Activated CD4-positive, alpha-beta T cell treated with anti-CD3 and anti-CD28 coated beads, Interleukin-2, amount 10 ng/mL, durations not matched to agents 24 days and 14 days (primary cell): ENCODE data around the gene AIFM3. TPM values are rescaled to one million over a fixed set of nuclear protein-coding genes. Genes with fewer than 3 reads are reported as not detected.
A peak's percentile ranks its signal among the peaks of the same experiment; 100 is the strongest.

Source experiments
- DNase-seq: peaks from one replicate; pipeline ENCODE4 v3.0.0; 2022
- H3K27ac Mint-ChIP-seq: one replicate; pipeline ENCODE4 v1.8.0; 2022; ENCODE audit warnings: mild to moderate bottlenecking, mixed read lengths
- H3K27me3 Mint-ChIP-seq: one replicate; pipeline ENCODE4 v1.8.0; 2022; ENCODE audit warnings: mixed read lengths
- H3K36me3 Mint-ChIP-seq: one replicate; pipeline ENCODE4 v1.8.0; 2022; ENCODE audit warnings: low read depth, mild to moderate bottlenecking, mixed read lengths
- H3K4me1 Mint-ChIP-seq: one replicate; pipeline ENCODE4 v1.8.0; 2021; ENCODE audit warnings: mixed read lengths
- H3K4me3 Mint-ChIP-seq: one replicate; pipeline ENCODE4 v1.8.0; 2022; ENCODE audit warnings: mild to moderate bottlenecking, moderate library complexity, mixed read lengths
- H3K9me3 Mint-ChIP-seq: one replicate; pipeline ENCODE4 v1.8.0; 2021; ENCODE audit warnings: mixed read lengths
- intact Hi-C: fragments of 100-400 bp; cut with micrococcal nuclease; formaldehyde crosslinking; loops from one replicate; pipeline ENCODE4 v1.15.1; 2023
- total RNA-seq: library from RNA; stranded (reverse); gene quantifications from 2 replicates; pipeline ENCODE4 v1.2.3, GENCODE V29; 2022

The AIFM3 gene
- total RNA-seq, 1 donor from 2014 or later = 0.37 TPM

- H3K27ac Mint-ChIP-seq = no peak overlapping the region
- H3K4me1 Mint-ChIP-seq = peaks cover 2% of the 10 kb centered on the region
- no peaks in the 10 kb centered on the region for H3K9me3 Mint-ChIP-seq
- H3K27me3 Mint-ChIP-seq = no peaks in the 10 kb centered on the region
- intact Hi-C loops = no loop called here
- DNase-seq = no peak
- H3K4me3 Mint-ChIP-seq = no peak overlapping the region
- H3K36me3 Mint-ChIP-seq = peaks cover 24% of the 10 kb centered on the region
Observed at GRCh38 chr22:20991252-20992055, 24.4 kb downstream of the AIFM3 start.

- peaks cover 2% of the 10 kb centered on the region for H3K4me1 Mint-ChIP-seq
- no peak overlapping the region for H3K4me3 Mint-ChIP-seq
- no peak for DNase-seq
- H3K27me3 Mint-ChIP-seq = no peaks in the 10 kb centered on the region
- peaks cover 21% of the 10 kb centered on the region for H3K36me3 Mint-ChIP-seq
- H3K9me3 Mint-ChIP-seq = no peaks in the 10 kb centered on the region
- intact Hi-C loops = no loop called here
- H3K27ac Mint-ChIP-seq = no peak overlapping the region
Observed at GRCh38 chr22:20992056-20992442, 25.0 kb downstream of the AIFM3 start.

- DNase-seq = no peak
- peaks cover 2% of the 10 kb centered on the region for H3K4me1 Mint-ChIP-seq
- intact Hi-C loops = no loop called here
- H3K9me3 Mint-ChIP-seq = no peaks in the 10 kb centered on the region
- peaks cover 18% of the 10 kb centered on the region for H3K36me3 Mint-ChIP-seq
- no peak overlapping the region for H3K27ac Mint-ChIP-seq
- H3K4me3 Mint-ChIP-seq = no peak overlapping the region
- no peaks in the 10 kb centered on the region for H3K27me3 Mint-ChIP-seq
Observed at GRCh38 chr22:20992456-20993303, 25.6 kb downstream of the AIFM3 start.

GRCh38 chr22:20993304-20994127 lies 26.5 kb downstream of the AIFM3 start:
- H3K27ac Mint-ChIP-seq = no peak overlapping the region
- no peaks in the 10 kb centered on the region for H3K27me3 Mint-ChIP-seq
- no peaks in the 10 kb centered on the region for H3K9me3 Mint-ChIP-seq
- peaks cover 14% of the 10 kb centered on the region for H3K36me3 Mint-ChIP-seq
- peaks cover 2% of the 10 kb centered on the region for H3K4me1 Mint-ChIP-seq
- H3K4me3 Mint-ChIP-seq = no peak overlapping the region
- intact Hi-C loops = no loop called here
- DNase-seq = no peak

- peaks cover 18% of the 10 kb centered on the region for H3K36me3 Mint-ChIP-seq
- intact Hi-C loops = no loop called here
- H3K4me1 Mint-ChIP-seq = peaks cover 2% of the 10 kb centered on the region
- no peak for DNase-seq
- no peaks in the 10 kb centered on the region for H3K27me3 Mint-ChIP-seq
- no peaks in the 10 kb centered on the region for H3K9me3 Mint-ChIP-seq
- no peak overlapping the region for H3K27ac Mint-ChIP-seq
- H3K4me3 Mint-ChIP-seq = no peak overlapping the region
Observed at GRCh38 chr22:20994128-20994901, 27.3 kb downstream of the AIFM3 start.

- intact Hi-C loops = no loop called here
- Mint-ChIP-seq H3K9me3 (no peaks in the 10 kb centered on the region), H3K4me3 (no peak overlapping the region), H3K36me3 (peaks cover 18% of the 10 kb centered on the region), H3K4me1 (no peaks in the 10 kb centered on the region), H3K27me3 (no peaks in the 10 kb centered on the region), H3K27ac (no peak overlapping the region)
- no peak for DNase-seq
Observed at GRCh38 chr22:20994902-20995241, 27.8 kb downstream of the AIFM3 start.

GRCh38 chr22:20995329-20996030 lies 28.4 kb downstream of the AIFM3 start:
- intact Hi-C loops = no loop called here
- Mint-ChIP-seq H3K27ac (no peak overlapping the region), H3K36me3 (peaks cover 19% of the 10 kb centered on the region), H3K27me3 (no peaks in the 10 kb centered on the region), H3K4me3 (no peak overlapping the region), H3K4me1 (peaks cover 2% of the 10 kb centered on the region), H3K9me3 (no peaks in the 10 kb centered on the region)
- DNase-seq = no peak

- intact Hi-C loops = no loop called here
- Mint-ChIP-seq H3K27ac (no peak overlapping the region), H3K9me3 (no peaks in the 10 kb centered on the region), H3K36me3 (peaks cover 19% of the 10 kb centered on the region), H3K4me3 (no peak overlapping the region), H3K4me1 (peaks cover 2% of the 10 kb centered on the region), H3K27me3 (no peaks in the 10 kb centered on the region)
- no peak for DNase-seq
Observed at GRCh38 chr22:20996031-20996410, 29.0 kb downstream of the AIFM3 start.

- peaks cover 5% of the 10 kb centered on the region for H3K4me1 Mint-ChIP-seq
- peaks cover 21% of the 10 kb centered on the region for H3K36me3 Mint-ChIP-seq
- no peak for DNase-seq
- intact Hi-C loops = no loop called here
- H3K9me3 Mint-ChIP-seq = no peaks in the 10 kb centered on the region
- H3K27me3 Mint-ChIP-seq = no peaks in the 10 kb centered on the region
- no peak overlapping the region for H3K27ac Mint-ChIP-seq
- H3K4me3 Mint-ChIP-seq = no peak overlapping the region
Observed at GRCh38 chr22:20996598-20997535, 29.8 kb downstream of the AIFM3 start.

GRCh38 chr22:20997536-20998257 lies 30.6 kb downstream of the AIFM3 start:
- peaks cover 21% of the 10 kb centered on the region for H3K36me3 Mint-ChIP-seq
- intact Hi-C loops = no loop called here
- peaks cover 9% of the 10 kb centered on the region for H3K4me1 Mint-ChIP-seq
- no peaks in the 10 kb centered on the region for H3K27me3 Mint-ChIP-seq
- no peak overlapping the region for H3K4me3 Mint-ChIP-seq
- no peak for DNase-seq
- H3K27ac Mint-ChIP-seq = no peak overlapping the region
- H3K9me3 Mint-ChIP-seq = no peaks in the 10 kb centered on the region

- no peaks in the 10 kb centered on the region for H3K9me3 Mint-ChIP-seq
- peak overlapping the region; percentile 11 for H3K4me3 Mint-ChIP-seq
- DNase-seq = no peak
- H3K27ac Mint-ChIP-seq = no peak overlapping the region
- H3K36me3 Mint-ChIP-seq = peaks cover 23% of the 10 kb centered on the region
- H3K27me3 Mint-ChIP-seq = no peaks in the 10 kb centered on the region
- intact Hi-C loops = no loop called here
- H3K4me1 Mint-ChIP-seq = peaks cover 14% of the 10 kb centered on the region
Observed at GRCh38 chr22:20998411-20999336, 31.6 kb downstream of the AIFM3 start.
